Osteocyte (in vitro differentiated cells): ENCODE results near the gene LAMA5. TPM values are rescaled to one million over a fixed set of nuclear protein-coding genes. Genes with fewer than 3 reads are reported as not detected.

Source experiments
- DNase-seq: peaks from one replicate; pipeline ENCODE4 v3.0.0; 2021; ENCODE audit warnings: mixed read lengths; ENCODE audit not compliant: unreplicated experiment; ENCODE audit errors: extremely low spot score
- H3K27ac Mint-ChIP-seq: one replicate; pipeline ENCODE4 v1.8.0; 2021; ENCODE audit warnings: mild to moderate bottlenecking, mixed read lengths; ENCODE audit not compliant: unreplicated experiment
- H3K27me3 Mint-ChIP-seq: one replicate; pipeline ENCODE4 v1.8.0; 2021; ENCODE audit warnings: mixed read lengths; ENCODE audit not compliant: unreplicated experiment
- H3K36me3 Mint-ChIP-seq: one replicate; pipeline ENCODE4 v1.8.0; 2021; ENCODE audit warnings: mixed read lengths; ENCODE audit not compliant: unreplicated experiment
- H3K4me1 Mint-ChIP-seq: one replicate; pipeline ENCODE4 v1.8.0; 2021; ENCODE audit warnings: mixed read lengths; ENCODE audit not compliant: unreplicated experiment
- H3K4me3 Mint-ChIP-seq: one replicate; pipeline ENCODE4 v1.8.0; 2021; ENCODE audit warnings: mild to moderate bottlenecking, moderate library complexity, mixed read lengths; ENCODE audit not compliant: unreplicated experiment
- H3K9me3 Mint-ChIP-seq: one replicate; pipeline ENCODE4 v1.8.0; 2021; ENCODE audit warnings: mixed read lengths; ENCODE audit not compliant: unreplicated experiment
- total RNA-seq: library from RNA; stranded (reverse); gene quantifications from 2 replicates; pipeline ENCODE4 v1.2.1, GENCODE V29; 2021
- TF ChIP-seq, protein P1 (sequence below): fragments of 200-600 bp; sonication (generic); IDR thresholded peaks from 2 replicates; pipeline ENCODE4 v1.5.0; 2021; ENCODE audit warnings: antibody characterized with exemption, mild to moderate bottlenecking, moderate library complexity

The LAMA5 gene
- total RNA-seq, 1 donor from 2014 or later, result 201 TPM

DNA sequence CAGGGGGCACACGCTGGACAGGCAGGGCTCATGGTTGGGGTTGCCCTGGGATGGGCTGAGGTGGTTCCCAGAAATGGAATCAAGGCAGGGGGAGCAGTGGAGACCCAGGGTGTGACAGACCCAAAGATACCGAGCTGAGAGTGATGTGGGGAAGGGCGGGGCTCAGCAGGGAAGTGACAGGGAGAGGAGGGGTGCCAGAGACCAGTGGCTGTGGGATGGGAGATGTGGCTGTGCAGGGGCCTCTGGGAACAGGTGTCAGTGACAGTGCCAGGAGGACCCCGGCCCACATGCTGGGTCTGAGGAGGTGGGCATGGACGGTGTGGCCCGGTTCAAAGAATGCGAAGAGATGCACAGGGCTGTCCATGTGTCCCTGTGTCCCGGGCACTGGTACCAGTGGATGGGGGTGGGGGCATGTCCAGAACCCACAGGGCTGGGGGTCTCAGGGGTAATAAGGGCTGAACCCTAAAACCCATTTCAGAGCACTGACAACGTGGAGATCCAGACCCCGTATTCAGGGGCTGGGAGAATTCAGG lies 38.9 kb upstream of the LAMA5 start:
- H3K4me1 Mint-ChIP-seq, result peaks cover 19% of the 10 kb centered on the region
- H3K4me3 Mint-ChIP-seq, result peak overlapping the region; percentile 68
- no peak for DNase-seq
- H3K9me3 Mint-ChIP-seq, result no peaks in the 10 kb centered on the region
- H3K36me3 Mint-ChIP-seq, result no peaks in the 10 kb centered on the region
- H3K27me3 Mint-ChIP-seq, result no peaks in the 10 kb centered on the region
- TF ChIP-seq, protein P1, sequence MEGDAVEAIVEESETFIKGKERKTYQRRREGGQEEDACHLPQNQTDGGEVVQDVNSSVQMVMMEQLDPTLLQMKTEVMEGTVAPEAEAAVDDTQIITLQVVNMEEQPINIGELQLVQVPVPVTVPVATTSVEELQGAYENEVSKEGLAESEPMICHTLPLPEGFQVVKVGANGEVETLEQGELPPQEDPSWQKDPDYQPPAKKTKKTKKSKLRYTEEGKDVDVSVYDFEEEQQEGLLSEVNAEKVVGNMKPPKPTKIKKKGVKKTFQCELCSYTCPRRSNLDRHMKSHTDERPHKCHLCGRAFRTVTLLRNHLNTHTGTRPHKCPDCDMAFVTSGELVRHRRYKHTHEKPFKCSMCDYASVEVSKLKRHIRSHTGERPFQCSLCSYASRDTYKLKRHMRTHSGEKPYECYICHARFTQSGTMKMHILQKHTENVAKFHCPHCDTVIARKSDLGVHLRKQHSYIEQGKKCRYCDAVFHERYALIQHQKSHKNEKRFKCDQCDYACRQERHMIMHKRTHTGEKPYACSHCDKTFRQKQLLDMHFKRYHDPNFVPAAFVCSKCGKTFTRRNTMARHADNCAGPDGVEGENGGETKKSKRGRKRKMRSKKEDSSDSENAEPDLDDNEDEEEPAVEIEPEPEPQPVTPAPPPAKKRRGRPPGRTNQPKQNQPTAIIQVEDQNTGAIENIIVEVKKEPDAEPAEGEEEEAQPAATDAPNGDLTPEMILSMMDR, result no peak
- no peak overlapping the region for H3K27ac Mint-ChIP-seq

DNA sequence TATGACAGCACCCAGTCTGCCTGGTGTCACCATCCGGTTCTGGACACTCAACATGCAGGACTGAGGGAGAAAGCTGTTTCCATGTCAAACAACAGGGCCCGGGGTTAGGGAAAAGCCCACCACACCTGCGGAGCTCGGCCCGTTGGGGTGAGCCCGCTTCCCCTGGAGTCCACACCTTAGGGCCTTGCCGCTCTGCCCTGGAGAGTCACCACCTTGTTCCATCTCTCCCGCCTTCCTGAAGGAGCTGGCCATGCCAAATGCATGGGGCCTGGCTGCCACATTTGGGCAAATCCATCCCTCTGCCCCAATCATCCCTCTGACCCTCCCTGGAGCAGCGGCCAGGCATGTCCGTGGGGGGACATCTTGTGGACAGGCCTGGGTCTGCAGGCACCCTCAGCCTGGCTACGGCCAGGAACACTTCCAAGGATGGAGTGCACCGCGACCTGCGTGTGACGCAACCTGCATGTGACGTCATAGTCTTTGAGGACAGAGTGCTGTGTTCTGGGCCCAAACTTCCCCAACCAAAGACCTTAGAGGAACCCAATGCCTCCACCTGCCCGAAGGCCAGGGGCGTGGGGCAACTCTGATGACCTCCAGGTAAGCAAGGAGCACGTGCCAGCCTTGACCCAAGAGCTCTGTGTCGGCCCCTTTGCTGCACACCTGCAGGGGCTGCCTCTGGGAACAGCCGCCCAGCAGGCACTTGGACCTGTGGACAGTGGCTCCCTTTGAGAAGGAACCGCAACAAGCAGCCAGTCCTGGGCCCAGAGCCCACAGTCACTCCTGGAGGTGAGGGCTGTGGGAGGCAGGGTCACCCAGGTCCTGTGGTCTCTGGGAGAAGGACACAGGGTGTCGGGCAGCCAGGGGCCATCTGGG lies 38.2 kb upstream of the LAMA5 start:
- no peaks in the 10 kb centered on the region for H3K36me3 Mint-ChIP-seq
- H3K27ac Mint-ChIP-seq, result no peak overlapping the region
- H3K4me1 Mint-ChIP-seq, result peaks cover 19% of the 10 kb centered on the region
- no peak for DNase-seq
- H3K4me3 Mint-ChIP-seq, result peak overlapping the region; percentile 68
- no peaks in the 10 kb centered on the region for H3K9me3 Mint-ChIP-seq
- H3K27me3 Mint-ChIP-seq, result no peaks in the 10 kb centered on the region
- TF ChIP-seq, protein P1, result peak; percentile 67

DNA sequence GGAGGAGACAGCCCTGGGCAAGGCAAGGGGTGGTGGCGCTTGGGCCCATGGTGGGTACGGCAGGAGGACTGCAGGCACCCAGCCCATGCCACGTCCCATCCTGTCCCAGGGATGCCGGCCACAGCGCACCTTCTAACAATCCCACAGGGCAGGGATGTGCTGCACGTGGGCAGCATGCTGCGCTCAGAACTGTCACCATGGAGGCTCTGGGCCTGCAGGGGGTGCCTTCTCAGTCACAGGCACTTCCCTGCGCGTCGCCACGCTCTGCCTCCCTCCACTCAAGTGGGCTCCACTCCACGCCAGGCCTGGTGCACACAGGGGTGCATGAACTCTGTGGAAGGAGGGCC lies 37.6 kb upstream of the LAMA5 start:
- Mint-ChIP-seq H3K4me1 (peaks cover 12% of the 10 kb centered on the region), H3K4me3 (no peak overlapping the region), H3K36me3 (no peaks in the 10 kb centered on the region), H3K27me3 (no peaks in the 10 kb centered on the region), H3K9me3 (no peaks in the 10 kb centered on the region), H3K27ac (no peak overlapping the region)
- TF ChIP-seq, protein P1, result no peak
- no peak for DNase-seq

DNA sequence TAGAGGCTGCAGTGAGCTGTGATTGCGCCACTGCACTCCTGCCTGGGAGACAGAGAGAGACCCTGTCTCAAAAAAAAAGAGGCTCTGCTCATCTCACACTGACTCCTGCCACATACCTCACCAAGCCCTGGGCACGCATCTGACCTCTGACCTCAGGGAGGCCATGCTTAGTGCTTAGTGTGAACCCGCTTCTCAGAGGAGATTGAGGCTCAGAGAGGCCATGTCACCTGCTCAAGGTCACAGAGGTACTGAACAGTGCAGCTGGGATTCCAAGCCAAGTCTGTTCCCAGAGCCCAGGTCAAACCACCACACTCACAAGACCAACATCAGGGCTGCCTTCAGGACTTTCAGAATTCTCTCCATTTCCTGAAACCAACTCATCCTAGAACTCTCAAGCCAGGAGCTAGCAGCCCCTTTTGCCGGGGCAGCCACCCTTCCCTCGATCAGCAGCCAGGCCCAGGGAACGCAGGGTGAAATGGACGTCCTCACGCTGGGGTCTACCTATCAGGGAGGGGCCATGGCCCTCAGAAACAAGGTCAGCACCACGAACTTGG lies 37.1 kb upstream of the LAMA5 start:
- no peak for DNase-seq
- no peaks in the 10 kb centered on the region for H3K36me3 Mint-ChIP-seq
- H3K27me3 Mint-ChIP-seq, result no peaks in the 10 kb centered on the region
- TF ChIP-seq, protein P1, result no peak
- peaks cover 10% of the 10 kb centered on the region for H3K4me1 Mint-ChIP-seq
- no peaks in the 10 kb centered on the region for H3K9me3 Mint-ChIP-seq
- H3K27ac Mint-ChIP-seq, result no peak overlapping the region
- no peak overlapping the region for H3K4me3 Mint-ChIP-seq

DNA sequence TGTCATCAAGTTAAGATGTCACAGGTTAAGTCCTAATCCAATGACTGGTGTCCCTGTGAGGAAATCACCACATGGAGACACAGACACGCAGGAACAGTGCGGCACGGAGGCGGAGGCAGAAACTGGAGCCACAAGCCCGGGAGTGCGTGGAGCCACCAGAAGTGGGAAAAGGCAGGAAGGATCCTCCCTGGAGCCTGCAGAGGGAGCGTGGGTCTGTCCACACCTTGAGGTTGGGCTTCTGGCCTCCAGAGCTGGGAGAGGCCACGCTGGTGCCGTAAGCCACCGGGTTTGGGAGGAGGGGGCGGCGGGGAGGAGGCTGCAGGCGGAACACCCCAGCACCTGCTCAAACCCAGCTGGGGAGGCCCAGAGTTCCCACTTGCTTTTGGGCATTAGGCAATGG lies 36.2 kb upstream of the LAMA5 start:
- Mint-ChIP-seq H3K9me3 (no peaks in the 10 kb centered on the region), H3K4me1 (peaks cover 10% of the 10 kb centered on the region), H3K4me3 (no peak overlapping the region), H3K27ac (no peak overlapping the region), H3K27me3 (no peaks in the 10 kb centered on the region), H3K36me3 (no peaks in the 10 kb centered on the region)
- TF ChIP-seq, protein P1, result no peak
- no peak for DNase-seq
